OCI-LY7 (cell line): ENCODE data around the gene TDRD9.

Source experiments
- CTCF ChIP-seq: fragments of 200-600 bp; sonication (generic); conservative IDR thresholded peaks from 2 replicates; pipeline ENCODE4 v1.5.1; 2014; ENCODE audit warnings: mild to moderate bottlenecking, antibody characterized with exemption, low read length, moderate library complexity, mixed read lengths
- EZH2phosphoT487 ChIP-seq: fragments of 200-600 bp; sonication (generic); IDR thresholded peaks from 2 replicates; pipeline ENCODE4 v1.6.1; 2018; ENCODE audit warnings: low read depth, borderline replicate concordance, mild to moderate bottlenecking, mixed run types, antibody characterized with exemption, low read length, moderate library complexity, mixed read lengths

- TF ChIP-seq CTCF (no peak), EZH2phosphoT487 (no peak)
Measured at GRCh38 chr14:103974575-103974974, 46.3 kb downstream of the TDRD9 start.
